Neural cell (in vitro differentiated cells): Measurements from ENCODE around the gene HOGA1.
"Not testable (repeated sequence)": the region's sequence is repeated elsewhere in the genome, so short reads cannot be mapped to it uniquely, and the experiment has no call there.

Source experiments
- EZH2 ChIP-seq: fragments of 200-600, 300-800 bp; shearing (Covaris generic), sonication (generic); IDR thresholded peaks from 2 replicates; pipeline ENCODE4 v1.6.1; 2014; ENCODE audit warnings: antibody characterized with exemption, low read length, borderline replicate concordance, mild to moderate bottlenecking; ENCODE audit not compliant: insufficient read depth, poor library complexity, severe bottlenecking
- TF ChIP-seq, protein P1 (sequence below): fragments of 450-650 bp; IDR thresholded peaks from 2 replicates; pipeline ENCODE4 v1.5.1; 2014; ENCODE audit warnings: antibody characterized with exemption, mild to moderate bottlenecking, moderate library complexity; ENCODE audit not compliant: poor library complexity, severe bottlenecking

- TF ChIP-seq, protein P1, sequence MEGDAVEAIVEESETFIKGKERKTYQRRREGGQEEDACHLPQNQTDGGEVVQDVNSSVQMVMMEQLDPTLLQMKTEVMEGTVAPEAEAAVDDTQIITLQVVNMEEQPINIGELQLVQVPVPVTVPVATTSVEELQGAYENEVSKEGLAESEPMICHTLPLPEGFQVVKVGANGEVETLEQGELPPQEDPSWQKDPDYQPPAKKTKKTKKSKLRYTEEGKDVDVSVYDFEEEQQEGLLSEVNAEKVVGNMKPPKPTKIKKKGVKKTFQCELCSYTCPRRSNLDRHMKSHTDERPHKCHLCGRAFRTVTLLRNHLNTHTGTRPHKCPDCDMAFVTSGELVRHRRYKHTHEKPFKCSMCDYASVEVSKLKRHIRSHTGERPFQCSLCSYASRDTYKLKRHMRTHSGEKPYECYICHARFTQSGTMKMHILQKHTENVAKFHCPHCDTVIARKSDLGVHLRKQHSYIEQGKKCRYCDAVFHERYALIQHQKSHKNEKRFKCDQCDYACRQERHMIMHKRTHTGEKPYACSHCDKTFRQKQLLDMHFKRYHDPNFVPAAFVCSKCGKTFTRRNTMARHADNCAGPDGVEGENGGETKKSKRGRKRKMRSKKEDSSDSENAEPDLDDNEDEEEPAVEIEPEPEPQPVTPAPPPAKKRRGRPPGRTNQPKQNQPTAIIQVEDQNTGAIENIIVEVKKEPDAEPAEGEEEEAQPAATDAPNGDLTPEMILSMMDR = not testable (repeated sequence)
- not testable (repeated sequence) for TF ChIP-seq EZH2
Observed at GRCh38 chr10:97554336-97554735, 29.9 kb upstream of the HOGA1 start.
